Activated CD8-positive, alpha-beta memory T cell treated with anti-CD3 and anti-CD28 coated beads for 24 hours (primary cell): Measurements from ENCODE around the gene DIPK1A.

ENCODE experiments used
- DNase-seq: peaks from one replicate; pipeline ENCODE4 v3.0.0-alpha.2; 2020

The DIPK1A gene

DNA sequence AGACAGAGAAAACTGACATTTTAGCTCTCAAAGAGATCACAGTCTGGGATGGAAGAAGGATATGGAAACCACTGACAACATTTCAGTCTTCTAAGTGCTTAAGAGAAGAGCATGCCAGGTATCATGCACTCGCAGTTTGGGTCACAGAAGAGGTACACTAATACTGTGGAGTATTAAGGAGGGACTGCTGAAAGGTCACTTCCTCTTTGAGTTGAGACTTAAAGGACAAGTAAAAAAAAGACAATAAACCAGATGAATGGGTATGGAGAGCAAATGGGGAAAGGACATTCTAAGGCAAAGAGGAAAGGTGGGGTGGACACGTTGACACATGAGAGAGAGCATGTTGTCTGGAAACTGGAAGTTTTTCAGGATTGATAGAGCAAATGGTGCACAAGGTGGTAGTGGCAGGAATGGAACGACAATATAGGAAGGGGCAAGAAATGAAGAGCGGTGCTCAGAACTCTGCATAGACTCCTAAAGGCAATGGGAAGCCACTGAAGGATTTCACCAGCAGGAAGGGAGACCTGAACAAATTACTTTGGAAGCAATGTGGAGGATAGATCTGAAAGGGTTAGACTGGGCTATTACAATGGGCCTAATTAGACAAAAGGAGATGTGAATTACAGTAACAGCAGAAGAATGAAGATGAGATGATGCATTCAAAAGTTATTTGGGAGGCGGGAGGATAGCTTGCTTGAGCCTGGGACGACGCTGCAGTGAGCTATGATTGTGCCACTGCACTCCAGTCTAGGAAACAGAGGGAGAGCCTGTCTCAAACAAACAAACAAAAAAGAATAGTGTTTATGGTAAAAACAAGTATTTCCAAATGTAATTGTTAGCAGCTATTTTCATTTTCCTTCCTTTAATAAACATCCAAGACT is 11.1 kb downstream of the DIPK1A start:
- DNase-seq, result no peak

DNA sequence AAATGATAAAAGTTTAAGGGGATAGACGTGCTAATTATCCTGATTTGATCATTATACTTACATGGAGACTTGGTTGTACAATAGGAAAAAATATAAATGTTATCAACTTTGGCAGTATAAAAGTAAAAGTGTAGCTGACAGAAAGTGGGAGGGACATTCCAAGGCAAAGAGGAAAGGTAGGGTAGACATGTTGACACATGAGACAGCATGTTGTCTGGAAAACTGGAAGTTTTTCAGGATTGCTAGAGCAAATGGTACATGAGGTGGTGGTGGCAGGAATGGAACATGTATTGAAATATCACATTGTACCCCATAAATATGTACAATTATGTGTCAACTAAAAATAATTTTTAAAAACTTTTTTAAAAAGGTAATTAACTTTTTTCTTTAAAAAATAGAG is 13.2 kb downstream of the DIPK1A start:
- DNase-seq, result no peak

DNA sequence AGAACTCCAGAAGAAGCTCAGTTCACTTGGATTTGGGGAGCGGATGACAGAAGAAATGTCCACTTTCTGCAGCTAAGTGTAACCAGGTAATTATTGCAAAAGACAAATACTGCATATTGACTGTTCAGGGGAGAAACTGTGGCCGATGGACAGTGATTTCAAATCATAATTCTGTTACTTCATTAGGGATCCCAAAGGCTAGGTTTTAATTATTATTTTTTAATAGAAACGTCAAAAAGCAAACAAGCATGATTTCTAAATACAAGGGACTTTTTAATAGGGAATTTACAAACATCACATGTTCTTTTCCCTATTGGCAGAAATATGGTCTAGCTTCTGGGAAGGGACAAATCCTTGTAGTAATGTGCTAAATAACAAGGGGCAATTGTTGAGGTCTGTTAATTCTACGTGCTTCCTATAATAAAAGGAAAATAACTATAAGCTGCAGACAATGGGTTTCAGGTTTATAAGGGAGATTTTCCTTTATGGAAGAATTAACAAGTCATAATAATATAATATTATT is 15.5 kb downstream of the DIPK1A start:
- DNase-seq, result no peak

DNA sequence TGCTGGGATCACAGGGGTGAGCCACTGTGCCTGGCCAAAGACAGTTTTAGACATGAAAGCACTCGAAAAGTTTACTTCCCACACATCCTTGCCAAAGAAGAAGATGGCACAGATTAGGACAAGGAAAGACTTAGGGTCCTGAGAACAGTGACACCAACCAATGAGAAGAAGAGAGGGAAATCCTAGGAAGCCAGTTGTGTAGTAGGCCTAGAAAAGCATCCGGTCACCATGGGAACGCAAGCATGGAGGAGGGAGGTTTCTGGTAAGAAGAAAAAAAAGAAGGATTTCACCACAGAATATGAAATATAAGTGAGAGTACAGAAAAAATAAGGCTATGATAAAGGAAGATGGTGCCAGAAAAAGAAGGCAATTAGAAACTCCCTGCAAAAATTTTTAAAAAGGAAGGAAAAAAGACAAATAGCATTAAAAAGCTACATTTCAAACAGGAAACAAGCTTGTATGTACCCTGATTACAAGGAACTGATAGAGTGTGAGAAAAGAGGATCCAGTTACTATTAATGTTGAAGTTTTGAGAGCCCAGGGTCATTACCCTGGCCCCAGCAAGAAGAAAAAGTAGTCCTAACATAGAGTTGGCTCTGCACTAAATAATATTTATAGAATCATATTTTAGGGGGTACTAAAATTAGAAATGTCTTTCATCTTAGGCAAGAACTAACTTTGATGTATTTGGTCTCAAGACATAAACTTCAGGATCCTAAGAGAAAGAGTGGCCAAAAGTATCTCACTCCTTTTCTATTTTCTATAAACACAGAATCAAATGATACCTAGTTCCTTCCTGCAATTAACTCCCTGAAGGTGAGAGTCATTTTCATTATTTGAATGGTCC is 16.1 kb downstream of the DIPK1A start:
- no peak for DNase-seq

DNA sequence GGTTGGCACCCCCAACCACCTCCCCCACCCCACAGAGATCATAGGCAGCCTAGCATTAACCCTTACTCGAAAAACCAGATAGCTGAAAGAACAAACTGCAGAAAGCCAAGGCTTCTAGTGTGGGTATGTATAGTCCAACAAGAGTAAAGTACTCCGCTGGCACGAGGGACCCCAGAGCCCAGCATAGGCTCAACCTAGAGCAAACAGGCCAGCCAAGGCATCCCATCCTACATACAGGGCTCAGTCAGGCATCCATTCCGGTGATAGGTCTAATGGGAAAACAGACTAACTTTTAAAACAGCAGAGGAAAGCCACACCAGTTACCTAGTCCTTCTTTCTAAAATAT is 17.8 kb downstream of the DIPK1A start:
- DNase-seq, result no peak

DNA sequence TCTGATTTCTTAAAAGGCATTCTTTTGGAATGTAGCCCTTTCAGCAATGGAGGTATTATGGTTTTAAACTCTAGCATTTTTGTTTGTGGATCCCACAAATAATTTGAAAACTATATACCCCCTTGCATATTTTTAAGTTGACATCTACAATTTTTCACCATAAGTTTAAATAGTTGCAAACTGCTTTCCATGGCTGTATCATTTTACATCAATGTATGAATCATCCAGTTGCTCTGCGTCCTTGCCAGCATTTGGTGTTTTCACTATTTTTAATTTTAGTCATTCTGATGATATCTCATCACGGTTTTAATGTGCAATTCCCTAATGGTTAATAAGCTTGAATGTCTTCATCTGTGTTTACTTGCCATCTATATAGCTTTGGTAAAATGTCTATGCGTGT is 20.7 kb downstream of the DIPK1A start:
- no peak for DNase-seq

DNA sequence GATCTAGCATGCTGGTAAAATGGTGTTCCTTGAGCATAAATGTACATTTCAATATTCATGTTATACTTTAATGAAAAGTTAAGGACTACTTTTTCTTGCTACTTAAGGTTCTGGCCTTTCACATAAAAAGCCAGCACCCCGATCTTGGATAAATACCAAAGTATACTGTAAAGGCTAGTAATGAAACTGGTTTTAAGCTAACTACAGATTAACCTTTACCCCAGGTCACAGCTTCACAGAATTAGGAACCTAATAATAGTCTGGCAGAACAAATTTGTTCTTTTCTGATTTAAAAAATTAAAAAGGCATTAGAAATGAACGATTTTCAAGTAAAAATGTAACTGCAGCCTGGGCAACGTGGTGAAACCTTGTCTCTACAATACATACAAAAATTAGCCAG is 23.5 kb downstream of the DIPK1A start:
- DNase-seq, result no peak

DNA sequence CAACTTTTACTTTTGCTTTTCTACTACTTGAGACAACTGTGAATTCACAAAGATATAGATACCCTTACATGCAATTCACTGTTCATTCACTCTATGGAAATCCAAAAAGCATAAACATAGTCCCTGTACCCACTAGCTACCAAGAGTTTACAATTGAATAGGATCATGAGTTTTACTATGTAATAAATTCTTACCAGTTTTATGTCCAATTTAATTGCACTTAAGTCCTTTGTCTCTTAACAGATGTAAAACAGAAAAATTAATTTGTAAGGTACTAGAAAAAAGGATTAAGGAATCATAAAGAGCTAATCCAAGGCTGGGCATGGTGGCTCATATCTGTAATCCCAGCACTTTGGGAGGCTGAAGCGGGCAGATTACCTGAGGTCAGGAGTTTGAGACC is 24.4 kb downstream of the DIPK1A start:
- DNase-seq, result no peak

DNA sequence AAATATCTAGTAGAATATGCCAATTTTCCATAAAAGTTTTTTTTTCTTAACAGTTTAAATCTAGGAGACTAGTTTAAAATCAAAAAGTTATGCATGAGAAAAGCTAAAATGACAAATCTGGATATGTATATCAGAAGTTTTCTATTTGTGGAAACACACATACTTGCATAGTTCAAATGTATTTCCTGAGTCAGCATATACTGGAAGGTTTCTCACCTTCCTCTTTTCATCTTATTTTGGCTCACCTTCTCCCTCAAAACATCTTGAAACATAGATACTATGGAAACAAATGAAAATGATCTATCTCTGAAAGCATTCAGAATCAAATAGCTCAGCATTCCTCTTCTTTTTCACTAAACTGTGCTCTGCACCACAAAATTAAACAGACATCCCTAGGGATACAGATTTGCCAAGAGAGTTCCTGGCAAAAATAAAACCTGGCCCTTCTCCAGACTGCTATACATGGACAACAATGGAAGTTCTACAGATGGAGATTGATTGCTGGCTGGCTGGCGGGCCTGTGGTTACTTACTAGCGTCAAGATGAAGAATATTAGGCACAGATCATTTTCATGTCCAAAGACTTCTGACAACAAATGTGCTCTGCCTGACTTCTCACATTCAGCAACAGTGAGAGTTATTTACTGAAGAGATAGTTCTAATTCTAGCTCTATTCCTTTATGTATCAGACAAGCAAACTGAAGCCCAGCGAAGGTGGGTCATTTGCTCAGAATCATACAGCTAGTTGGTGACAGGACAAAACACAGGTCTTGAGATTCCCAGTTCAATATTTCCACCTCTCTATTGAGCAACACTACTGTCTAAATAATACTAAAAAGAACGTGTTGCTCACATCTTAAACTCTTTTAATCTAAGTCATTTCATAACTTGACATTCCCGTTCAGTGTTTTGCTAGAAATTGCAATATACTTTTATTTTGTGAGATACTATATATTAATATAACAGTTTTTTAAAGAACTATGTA is 26.6 kb downstream of the DIPK1A start:
- no peak for DNase-seq

DNA sequence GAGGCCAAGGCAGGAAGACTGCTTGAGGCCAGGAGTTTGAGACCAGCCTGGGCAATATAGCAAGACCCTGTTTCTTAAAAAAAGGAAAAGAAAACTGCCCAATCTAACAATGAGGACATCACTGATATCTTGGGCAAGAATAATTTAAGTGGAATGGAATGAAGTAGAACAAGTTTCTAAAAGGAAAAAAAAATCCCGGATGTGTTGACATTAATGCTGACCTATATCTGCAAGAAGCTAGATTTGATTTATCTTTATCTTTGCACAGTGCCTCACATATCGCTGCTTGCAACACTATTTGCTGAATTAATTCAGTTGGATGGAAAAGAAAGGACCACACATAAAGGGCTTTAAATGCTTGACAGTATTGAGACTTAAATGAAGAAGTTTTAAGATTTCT is 27.8 kb downstream of the DIPK1A start:
- no peak for DNase-seq

DNA sequence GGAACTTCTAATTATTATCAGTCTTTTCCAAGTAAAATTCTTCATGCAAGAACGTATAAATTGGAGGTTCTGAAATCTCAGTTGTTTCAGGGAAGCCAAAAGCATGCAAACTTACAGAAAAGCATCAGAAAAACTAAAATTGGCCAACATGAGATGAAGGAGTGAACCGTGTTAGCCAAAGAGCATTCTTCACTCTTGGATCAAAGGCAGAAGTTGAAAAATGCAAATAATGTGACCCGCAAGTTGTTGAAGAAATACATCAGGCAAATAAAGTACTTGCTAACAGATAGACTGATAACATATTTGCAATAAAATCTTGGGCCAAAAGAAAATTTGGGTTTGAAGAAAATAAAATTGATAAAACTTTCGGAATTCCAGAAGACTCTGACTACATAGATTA is 29.6 kb downstream of the DIPK1A start:
- DNase-seq, result no peak

DNA sequence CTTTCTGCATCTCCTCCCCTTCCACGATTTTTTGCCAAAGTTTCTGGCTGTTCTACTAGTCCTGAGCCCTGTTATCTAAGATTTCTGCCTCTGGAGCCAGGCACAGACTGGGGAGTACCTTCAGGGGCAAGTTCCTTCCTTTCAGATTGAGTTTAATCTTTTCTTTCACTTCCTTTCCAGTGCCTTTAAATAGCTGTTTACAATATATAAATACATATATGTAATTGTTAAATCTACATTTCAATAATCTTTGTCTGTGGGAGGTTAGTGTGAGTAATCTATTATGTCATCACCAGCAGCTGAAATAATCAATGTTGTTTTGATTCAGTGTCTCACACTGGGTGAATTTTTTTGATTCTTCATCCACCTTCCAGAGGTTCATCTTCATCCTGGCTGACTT is 31.8 kb downstream of the DIPK1A start:
- DNase-seq, result no peak

DNA sequence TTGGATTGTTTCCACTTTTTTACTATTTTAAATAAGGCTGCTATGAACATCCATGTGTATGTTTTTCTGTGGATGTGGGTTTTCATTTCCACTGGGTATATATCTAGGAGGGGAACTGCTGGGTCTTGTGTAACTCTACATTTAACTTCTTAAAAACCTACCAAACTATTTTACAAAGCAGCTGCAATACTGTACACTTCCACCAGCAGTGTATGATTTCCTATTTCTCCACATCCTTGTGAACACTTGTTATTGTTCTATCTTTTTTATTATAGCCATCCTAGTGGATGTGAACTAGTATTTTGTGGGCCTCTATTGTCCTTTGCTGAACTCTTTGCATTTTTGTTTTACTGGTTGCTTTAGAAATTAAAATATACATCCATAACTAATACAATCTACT is 33.4 kb downstream of the DIPK1A start:
- DNase-seq, result no peak

DNA sequence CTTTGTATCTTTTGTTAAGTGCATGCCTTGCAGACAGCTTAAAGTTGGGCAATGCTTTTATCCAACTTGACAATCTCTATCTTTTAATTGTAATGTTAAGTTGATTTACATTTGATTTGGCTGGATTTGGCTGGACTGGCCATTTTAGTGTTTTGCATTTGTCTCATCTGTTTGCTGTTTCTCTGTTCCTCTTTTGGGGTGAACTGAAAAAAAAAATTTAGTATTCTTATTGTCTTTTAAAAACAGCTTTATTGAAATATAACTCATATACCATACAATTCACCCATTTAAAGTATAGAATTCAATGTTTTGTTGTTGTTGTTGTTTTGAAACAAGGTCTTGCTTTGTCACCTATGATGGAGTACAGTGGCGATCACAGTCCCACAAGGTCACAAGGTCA is 34.4 kb downstream of the DIPK1A start:
- no peak for DNase-seq

DNA sequence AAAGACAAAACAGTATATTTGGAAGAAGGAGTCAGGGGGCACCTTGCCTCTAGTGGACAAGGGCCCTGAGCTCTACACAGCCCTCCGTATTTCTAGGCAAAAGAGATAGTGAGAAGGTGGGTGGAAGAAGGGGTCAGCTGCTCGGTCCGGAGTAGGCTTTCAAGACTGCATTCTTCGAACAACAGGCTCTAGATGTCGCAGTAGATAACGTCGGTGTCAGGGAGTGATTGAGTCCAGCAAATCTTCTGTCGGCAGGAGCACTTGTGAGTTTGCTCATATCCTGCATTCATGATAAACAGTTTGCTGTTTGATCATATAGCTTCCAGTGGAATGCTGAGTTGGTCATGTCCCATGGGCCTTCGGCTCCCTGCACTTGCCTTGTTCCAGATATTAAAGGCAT is 36.8 kb downstream of the DIPK1A start:
- no peak for DNase-seq

DNA sequence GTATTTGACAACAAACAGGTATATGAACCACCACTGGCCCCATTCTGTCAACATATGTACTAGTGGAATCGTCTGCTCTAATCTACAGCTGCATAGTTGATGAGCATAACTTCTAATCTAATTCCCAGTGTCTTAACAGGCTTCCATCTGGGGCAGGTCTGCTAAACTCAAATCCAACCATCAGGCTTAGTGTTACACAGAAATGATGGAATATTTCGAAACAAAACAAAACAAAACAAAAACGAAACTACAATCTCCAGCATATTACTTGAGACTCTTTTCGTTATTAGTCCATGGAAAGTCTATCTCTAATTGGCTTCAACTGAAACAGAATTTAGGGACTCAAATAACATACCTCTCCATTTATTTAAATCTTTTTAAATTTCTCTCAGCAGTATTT is 37.6 kb downstream of the DIPK1A start:
- no peak for DNase-seq

DNA sequence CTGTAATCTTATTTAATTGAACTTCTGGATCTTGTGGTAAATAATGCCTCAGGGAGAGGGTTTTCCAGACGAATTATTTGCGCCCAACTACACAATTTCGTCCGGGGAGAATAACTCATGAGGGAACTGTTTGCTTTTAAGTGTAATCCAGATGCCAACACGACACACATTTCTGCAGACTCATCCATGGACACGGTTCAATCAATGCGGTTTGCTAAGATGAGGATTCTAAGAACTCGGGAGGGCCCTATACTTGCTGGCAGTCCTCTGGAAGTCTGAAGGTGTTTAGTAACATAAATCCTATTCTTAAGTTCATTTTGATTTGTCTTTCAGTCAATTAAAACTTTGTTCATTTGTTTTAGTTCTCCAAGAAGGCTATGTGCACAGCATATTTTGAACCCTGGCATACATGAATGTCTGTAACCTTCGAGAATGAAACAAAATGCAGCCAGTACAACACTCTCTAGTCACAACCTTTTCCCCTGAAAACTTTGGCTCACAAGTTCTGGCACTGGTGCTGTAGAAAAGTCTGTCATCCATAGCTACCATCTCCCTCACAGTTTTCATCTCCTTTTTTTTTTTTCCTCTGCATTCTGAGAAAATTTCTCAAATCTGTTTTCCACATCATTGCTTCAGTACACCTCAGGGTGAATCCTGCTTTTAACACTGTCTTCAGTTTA is 38.8 kb downstream of the DIPK1A start:
- DNase-seq, result no peak

DNA sequence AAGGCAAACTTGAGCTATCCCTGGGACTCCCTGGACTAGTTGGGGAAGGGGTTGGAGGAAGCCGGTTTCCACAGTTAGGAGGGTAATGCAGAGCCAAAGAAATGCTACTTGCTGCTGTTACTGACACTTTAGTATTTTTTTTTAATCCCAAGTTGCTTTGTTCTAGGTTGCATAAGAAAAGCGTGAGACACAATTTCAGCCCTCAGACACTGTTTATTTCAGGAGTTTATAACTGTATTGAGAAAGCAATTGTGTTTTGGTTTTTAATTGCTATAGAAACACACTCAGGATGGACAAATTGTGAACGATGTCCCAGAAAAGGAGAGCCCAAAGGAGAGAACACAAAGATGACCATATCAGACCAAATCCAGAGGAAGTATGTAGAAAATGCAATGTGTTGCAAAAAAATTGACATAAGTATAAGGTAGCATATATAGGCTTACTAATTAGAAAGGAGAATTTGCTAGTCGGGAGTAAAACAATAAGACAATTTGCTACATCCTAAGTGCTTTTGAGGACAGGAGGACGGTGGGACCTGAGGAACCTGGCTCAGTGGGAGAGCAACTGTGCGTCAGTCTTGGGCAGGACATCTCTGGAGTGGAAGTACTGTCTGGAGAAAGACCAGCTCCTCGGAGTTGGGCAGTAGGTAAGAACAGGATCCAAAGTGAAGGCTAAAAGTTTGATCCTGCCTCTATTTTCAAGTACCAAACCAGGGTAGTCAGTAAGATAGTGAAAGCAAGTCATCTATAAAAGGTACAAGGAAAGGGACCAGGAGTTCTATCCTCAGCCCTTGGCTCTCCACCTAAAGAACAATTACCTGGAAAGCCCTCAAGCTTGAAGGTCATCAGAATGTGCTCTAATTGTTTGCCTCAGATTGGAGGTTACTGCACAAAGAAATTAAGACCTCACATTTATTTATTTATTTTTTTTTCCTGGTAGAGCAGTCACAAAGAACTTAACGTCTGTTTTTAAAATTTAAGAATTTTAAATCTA is 39.9 kb downstream of the DIPK1A start:
- DNase-seq, result no peak

DNA sequence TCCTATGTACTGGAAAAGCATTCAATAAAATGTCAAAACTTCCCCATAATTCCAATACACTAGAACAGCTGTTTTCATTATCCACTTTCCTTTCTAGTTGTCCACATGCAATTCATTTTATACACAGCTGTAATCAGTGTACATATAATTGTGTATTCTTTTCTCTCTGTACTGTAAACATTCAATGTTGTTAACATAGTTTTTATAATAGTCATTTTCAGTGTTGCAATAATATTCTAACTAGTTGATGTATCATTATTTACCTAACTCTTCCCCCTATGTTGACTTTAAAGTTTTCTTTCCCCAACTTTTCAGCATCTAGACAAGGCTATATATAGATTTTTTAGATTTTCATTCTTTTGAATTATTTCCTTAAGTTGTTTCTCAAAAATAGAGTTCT is 44.4 kb downstream of the DIPK1A start:
- no peak for DNase-seq

DNA sequence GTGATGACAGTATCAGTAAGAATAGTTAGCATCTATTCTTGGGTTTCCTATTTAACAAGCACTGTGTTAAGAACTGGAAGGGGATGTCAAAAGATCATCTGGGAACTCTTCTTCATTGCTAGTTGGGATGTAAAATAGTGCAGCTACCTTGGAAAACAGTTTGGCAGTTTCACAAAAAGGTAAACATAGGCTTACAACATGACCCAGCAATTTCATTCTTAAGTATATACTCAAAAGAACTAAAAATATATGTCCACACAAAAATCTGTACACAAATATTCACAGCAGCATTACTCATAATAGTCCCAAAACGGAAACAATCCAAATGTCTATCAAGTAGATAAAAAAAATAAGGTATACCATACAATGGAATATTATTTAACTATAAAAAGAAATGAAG is 45.7 kb downstream of the DIPK1A start:
- no peak for DNase-seq
